ENCODE measurements around the gene CETN2.
"Not testable (repeated sequence)": the region's sequence is repeated elsewhere in the genome, so short reads cannot be mapped to it uniquely, and the experiment has no call there.

The CETN2 gene

DNA sequence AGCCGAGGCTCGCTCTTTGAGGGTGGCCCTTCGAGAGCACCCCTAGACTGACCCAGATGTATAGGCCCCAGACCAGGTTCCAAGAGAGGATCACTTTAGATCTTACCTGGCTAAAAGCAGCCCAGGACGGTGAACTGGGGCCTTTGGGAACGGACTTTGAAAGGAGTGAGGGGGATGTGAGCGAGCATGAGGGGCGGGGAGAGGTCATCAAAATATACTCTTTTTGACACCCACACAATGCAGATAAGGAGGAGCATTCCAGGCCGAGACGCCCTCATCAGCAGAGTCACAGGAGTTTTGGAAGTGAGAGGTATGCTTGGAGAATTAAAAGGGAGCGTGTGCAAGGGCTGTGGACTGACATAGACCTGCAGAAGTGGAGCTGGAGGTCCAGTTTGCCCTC is 834 bp upstream of the CETN2 start:
- DNase-seq: no peak

DNA sequence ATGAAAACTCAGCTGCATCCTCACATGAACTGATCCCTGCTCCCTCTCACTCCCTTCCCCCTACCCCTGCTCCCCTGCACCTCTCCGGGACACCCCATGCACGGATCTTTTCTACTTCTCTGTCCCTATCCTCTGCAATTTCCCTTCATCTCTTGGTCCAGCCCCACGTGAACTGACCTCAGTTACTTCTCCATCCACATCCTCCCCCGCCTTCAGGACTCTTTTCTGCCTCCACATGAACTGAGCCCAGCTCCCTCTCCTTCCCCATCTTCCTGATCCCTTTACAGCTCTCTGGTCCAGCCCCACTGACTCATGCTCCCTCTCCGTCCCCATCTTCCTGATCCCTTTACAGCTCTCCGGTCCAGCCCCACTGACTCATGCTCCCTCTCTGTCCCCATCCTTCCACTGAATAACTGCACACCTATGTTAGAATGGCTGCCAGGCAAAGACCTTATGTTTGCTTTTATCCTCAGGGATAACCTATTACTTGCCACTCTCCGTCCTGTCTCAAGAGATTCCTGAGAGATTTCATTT is 5.6 kb downstream of the CETN2 start:
- DNase-seq: no peak

DNA sequence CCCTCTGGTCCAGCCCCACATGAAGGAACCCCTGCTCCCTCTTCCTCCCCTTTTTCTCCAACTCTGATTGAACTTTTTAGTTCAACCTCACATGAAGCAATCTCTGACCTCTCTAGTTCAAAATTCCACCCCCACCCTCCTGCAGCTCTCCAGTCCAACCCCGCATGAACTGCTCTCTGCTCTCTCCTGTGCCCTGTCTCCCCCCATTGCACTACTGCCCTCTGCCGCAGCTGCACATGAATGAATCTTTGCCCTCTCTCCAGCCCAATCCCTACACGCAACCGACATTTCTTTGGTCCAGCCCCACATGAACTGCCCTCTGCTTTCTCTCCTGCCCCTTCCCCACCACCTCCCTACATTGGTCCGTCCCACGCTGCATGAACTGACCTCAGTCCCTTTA is 6.9 kb downstream of the CETN2 start:
- no peak for DNase-seq

DNA sequence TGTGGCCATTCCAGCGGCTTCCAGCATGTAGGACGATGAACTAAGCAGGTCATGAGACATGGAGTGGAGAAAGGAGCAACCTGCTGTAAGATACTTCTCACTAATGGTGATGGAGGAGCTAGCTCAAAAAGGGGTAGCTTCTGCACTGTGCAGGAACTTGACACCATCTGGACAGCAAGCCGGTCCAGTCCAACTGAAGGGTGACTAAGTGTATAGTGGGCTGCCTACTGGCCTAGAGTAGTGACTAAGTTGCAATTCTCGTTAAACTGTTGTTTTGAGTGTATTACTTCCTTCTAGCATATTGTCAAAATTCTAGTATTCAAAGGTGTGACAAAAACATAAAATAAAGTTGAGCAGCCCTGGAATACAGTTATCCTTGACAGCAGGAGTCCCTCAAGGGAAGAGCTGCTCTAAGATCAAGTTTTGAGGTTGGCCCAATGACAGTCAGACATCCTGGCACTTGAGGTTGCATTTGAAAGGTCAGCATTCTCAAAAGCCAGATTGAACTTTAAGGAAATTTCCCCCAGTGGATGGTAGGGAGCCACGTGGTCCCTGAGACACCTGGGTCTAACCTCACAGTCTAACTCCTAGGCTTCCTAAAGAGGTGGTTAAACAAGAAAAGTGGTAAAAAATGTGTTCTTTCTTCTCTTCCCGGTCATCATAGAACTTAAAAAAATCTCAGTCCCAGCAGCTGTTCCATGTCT is 8.0 kb downstream of the CETN2 start:
- DNase-seq: no peak

DNA sequence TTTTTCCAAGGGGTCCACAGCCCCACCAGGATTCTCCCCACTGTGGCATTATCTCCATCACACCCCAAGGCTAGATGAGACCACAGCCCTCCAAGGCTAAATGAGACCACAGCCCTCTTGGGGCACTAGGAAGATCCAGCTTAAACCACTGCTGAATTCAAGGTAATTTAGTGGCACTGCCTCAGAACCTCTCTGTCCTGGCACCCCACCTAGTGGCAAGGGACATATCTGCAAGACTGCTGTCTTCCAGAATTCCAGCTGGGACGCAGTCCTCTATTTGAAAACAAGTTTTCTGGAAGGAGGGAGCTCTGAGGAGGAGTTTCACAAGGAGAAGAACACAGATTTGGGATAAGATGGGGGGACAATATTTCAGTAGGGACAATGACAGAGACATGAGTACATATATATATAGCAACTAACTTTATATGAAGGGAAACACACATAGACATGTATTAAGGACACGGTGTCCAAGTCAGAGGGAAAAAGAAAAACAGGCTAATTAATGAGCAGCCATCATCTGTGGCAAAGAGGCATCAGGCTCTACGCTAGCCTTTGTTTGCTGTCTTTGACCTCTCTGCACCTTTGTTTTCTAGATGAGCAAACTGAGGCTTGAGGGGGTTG is 9.3 kb downstream of the CETN2 start:
- DNase-seq: peak; percentile 52

DNA sequence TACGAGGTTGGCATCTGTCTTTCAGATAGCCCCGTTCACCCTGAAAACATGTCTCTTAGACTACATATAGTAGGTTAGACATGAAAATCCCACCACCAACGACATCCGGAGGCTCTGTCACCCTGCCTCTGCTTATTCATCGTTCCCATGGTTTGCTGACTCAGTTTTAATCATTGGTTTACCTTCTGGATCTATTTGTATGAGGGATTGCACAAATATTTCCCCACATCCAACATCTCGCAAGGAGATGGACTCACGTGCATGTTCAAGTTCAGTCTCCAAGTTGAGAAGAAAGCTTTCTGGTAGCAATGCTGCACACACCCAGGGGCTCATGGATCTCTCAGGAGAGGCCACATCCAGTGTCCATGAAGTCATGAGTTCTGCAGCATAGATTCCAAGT is 10.8 kb downstream of the CETN2 start:
- DNase-seq: no peak

DNA sequence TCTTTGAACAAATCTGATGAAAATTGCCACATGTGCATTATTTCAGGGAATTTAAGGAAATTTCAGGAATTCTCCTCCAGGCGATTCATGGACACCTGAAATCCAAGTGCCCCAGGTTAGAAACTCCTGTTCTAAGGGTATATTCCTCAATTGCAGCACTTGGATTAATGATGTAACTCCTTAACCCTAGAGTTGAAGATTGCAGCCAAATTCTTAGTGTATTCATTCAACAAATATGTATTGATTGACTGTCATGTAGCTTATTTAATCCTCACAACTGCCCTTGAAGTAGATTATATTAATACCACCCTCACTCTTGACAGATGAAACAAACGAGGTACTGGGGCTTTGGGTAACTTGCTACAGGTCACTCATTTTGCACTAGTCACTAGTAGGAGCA is 11.3 kb downstream of the CETN2 start:
- no peak for DNase-seq

DNA sequence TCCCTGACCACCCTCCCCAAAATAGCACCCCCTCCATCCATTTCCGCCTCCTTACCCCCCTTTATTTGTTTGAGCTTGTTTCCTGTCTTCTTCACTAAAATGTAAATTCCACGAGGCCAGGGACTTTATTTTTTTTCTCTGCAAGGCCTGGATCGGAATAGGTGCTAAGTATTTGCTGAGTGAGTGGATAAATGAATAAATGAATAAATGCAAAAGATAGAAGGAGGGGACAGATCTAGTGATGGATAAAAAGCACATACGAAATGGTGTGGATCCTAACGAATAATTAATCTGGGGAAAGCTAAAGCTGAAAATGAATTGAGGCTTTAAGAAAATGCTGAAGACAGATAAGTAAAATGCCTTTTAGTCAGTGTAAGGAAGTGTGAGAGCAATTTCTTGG is 12.2 kb downstream of the CETN2 start:
- no peak for DNase-seq

DNA sequence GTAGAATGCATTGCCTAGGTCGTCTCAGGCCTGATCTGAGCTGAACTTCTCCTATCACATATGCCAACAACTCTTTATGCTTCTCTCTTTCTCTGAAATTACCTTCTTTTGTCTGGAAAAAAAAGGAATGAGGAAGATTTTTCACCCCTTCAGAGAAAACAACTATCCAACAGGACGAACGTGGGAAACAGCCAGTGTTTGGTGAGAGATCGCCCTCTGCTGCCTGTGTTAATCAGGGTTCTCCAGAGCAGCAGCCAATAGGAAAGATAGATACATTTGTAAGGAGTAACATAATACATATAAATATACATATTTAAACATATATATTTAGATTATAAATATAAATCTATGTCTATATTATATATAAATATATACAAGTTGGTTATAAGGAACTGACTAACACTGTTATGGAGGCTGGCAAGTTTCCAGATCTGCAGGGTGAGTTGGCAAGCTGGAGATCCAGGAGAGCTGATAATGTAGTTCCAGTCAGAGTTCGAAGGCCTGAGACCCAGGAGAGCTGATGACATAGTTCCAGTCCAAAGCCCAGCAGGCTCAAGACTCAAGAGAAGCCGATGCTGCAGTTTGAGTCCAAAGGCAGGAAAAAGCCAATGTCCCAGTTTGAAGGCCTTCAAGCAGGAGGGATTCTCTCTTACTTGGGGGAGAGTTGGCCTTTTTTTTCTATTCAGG is 13.3 kb downstream of the CETN2 start:
- DNase-seq: peak; percentile 19

DNA sequence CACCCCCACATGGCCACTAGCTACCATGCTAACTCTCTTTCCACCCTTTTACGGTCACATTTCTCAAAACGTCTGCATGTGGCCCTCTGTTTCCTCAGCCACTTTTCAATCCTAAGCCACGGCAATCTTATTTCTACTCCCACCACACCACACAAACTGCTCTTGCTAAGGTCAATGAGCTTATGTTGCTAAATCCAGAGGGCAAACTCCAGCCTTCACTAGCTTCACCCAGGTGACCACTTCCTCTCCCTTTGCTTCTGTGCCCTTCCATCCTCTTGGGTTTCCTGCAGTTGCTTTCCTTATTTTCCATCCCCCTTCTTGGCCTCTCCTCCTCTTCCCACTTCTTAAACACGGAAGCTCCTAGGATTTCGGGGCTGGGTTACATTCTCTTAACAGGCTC is 16.5 kb downstream of the CETN2 start:
- DNase-seq: no peak

DNA sequence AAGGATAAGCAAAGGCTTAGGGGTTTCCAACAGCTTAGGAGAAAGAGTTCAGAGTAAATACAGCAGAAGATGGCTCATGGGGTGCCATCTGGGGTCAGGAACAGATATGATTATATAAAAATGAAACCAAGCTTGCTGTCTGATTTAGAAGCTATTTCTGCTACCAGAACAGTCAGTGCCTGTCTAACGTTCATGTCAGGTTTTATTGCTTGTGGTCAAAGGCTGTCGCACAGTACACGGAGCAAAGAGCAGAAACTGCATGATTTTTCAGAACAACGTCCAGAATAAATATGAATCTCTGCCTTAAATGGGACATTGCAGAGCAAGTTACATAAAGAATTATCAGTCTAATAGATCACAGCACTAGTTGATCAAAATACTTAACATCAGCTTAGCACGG is 17.4 kb downstream of the CETN2 start:
- DNase-seq: no peak

DNA sequence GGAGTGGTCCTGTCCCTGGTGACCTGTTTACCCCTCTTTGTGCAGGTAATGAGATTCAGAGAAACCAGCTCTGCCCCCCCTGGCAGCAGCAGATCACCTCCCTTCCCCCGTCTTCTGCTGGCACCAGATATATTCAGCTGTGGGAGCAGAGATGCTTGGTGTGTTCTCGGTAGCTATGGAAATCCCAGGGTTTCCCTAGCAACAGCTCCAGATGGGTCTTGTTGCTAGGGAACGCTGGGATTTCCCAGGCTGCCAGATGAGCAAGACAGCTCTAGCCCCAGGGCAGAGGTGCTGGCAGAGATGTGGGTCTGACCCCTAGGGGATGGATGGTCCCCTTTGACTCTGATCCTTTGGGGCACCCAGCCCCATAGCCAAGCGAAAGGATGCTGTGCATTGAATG is 20.2 kb downstream of the CETN2 start:
- peak; percentile 41 for DNase-seq

DNA sequence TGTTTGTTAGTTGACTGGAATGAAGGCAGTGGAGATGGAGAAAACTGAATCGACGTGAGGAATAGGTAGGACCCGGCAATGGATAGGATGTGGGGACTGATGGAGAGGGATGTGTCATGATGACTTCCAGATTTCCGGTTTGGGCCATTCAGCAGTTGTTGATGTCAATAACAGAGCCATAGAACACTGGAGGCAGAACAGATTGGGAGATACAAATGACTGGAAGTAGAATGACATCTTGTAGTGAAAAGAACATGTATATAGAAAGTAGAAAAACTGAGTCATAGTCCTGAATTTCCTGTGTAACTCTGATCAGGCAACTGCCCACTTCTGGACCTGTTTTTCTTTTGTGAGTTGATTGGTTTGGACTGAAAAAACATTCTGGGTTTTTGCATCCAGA is 24.5 kb downstream of the CETN2 start:
- no peak for DNase-seq

DNA sequence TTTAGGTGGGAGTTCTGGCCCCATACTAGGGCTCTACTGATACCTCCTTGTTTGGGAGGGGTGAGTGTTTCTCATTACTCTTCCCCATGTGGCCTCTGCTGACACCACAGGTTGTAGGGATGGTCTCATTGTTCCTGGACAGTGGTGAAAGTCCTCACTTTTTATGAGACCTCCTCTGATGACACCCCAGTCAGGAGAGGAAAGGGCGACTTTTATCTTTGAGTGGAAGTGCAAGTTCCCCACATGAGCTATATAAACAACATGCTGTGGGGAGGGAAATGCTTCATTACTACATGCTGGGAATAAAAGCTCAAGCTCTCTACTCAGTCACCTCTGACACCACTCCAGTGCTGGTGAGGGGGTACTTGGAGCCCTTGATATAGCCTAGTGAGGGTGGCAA is 31.6 kb downstream of the CETN2 start:
- no peak for DNase-seq

DNA sequence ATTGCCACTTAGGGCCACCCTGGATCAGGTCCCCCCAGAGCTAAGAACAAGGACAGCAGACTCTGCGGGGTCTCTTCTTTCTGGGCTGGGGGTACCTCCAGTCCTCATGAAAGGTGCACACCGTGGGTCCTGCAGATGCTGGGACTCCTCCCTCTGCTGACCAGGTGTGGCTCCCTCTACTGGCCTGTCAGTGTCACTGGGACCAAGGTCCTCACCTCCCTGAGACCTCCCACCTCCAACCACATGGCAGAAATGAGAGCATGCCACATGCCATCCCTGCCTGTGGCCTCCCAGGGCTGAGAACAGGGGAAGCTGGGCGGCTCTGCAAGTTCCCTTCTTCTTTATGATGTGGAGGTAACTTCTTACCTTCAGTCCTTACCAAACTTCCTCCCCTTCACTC is 43.5 kb downstream of the CETN2 start:
- not testable (repeated sequence) for DNase-seq
